Gastrocnemius medialis (tissue), 4 donors: Measurements from ENCODE around the gene NDUFS1.

Source experiments
- POLR2A ChIP-seq, 2 donors: fragments of 450-650 bp; IDR thresholded peaks; one replicate each; pipeline ENCODE4 v1.6.1; 2017; ENCODE audit warnings: antibody characterized with exemption in 2 of 2, mild to moderate bottlenecking in 2 of 2, moderate library complexity in 2 of 2
- TF ChIP-seq, protein P1 (sequence below), 5 experiments: fragments of 450-650 bp in 3 of 5; fragments of 200-600 bp in 2 of 5; sonication (generic) in 2 of 5; IDR thresholded peaks in 4 of 5; conservative IDR thresholded peaks in 1 of 5; 1 replicate in 4 of 5; 2 replicates in 1 of 5; pipeline ENCODE4 v1.5.1; 2016 to 2019; ENCODE audit warnings: antibody characterized with exemption in 5 of 5, mild to moderate bottlenecking in 3 of 5, moderate library complexity in 3 of 5

GRCh38 chr2:206203331-206203730 is 44.1 kb upstream of the NDUFS1 start:
- TF ChIP-seq, protein P1, sequence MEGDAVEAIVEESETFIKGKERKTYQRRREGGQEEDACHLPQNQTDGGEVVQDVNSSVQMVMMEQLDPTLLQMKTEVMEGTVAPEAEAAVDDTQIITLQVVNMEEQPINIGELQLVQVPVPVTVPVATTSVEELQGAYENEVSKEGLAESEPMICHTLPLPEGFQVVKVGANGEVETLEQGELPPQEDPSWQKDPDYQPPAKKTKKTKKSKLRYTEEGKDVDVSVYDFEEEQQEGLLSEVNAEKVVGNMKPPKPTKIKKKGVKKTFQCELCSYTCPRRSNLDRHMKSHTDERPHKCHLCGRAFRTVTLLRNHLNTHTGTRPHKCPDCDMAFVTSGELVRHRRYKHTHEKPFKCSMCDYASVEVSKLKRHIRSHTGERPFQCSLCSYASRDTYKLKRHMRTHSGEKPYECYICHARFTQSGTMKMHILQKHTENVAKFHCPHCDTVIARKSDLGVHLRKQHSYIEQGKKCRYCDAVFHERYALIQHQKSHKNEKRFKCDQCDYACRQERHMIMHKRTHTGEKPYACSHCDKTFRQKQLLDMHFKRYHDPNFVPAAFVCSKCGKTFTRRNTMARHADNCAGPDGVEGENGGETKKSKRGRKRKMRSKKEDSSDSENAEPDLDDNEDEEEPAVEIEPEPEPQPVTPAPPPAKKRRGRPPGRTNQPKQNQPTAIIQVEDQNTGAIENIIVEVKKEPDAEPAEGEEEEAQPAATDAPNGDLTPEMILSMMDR (IDR thresholded peaks at IDR 0.05 in 4 of 5, conservative IDR thresholded peaks at IDR 0.05 in 1 of 5), result no peak
- TF ChIP-seq POLR2A (IDR thresholded peaks at IDR 0.05), result no peak
